Small intestine (tissue), 7 donors: ENCODE data around the gene MMP10. TPM values are rescaled to one million over a fixed set of nuclear protein-coding genes. Genes with fewer than 3 reads are reported as not detected.

Experiments
- DNase-seq, 2 donors: peaks; one replicate each; pipeline versions ENCODE4 v3.0.0 to v3.0.0-alpha.2; 2013
- FAIRE-seq: peaks from 2 replicates; lab custom pipeline; 2012; peaks lifted over from hg19 to GRCh38; lab: Jason Lieb, UNC
- H3K27ac ChIP-seq, 3 donors: one replicate each; pipeline ENCODE4 v1.5.1; 2013; ENCODE audit warnings: low read length in 2 of 3, mild to moderate bottlenecking in 2 of 3, control low read depth in 1 of 3, inconsistent platforms in 1 of 3, low read depth in 1 of 3, moderate library complexity in 1 of 3
- H3K27me3 ChIP-seq, 3 donors: one replicate each; pipeline ENCODE4 v1.6.1; 2013; ENCODE audit warnings: low read length in 3 of 3, inconsistent platforms in 1 of 3; ENCODE audit not compliant: control insufficient read depth in 3 of 3, insufficient read depth in 3 of 3
- H3K36me3 ChIP-seq, 3 donors: one replicate each; pipeline ENCODE4 v1.6.1; 2013; ENCODE audit warnings: low read length in 3 of 3, inconsistent platforms in 1 of 3, low read depth in 1 of 3, mild to moderate bottlenecking in 1 of 3, moderate library complexity in 1 of 3; ENCODE audit not compliant: control insufficient read depth in 3 of 3, insufficient read depth in 2 of 3
- H3K4me1 ChIP-seq, 3 donors: one replicate each; pipeline ENCODE4 v1.6.1; 2013; ENCODE audit warnings: low read length in 2 of 3, inconsistent platforms in 1 of 3, low read depth in 1 of 3, mild to moderate bottlenecking in 1 of 3, moderate library complexity in 1 of 3; ENCODE audit not compliant: control insufficient read depth in 3 of 3, insufficient read depth in 2 of 3
- H3K4me3 ChIP-seq, 3 donors: one replicate each; pipeline ENCODE4 v1.5.1; 2013; ENCODE audit warnings: low read length in 3 of 3, control low read depth in 1 of 3, inconsistent platforms in 1 of 3, low read depth in 1 of 3, mild to moderate bottlenecking in 1 of 3, moderate library complexity in 1 of 3
- H3K9me3 ChIP-seq, 2 donors: one replicate each; pipeline ENCODE4 v1.6.1; 2013; ENCODE audit warnings: low read depth in 1 of 2, low read length in 1 of 2; ENCODE audit not compliant: control insufficient read depth in 2 of 2, insufficient read depth in 1 of 2
- WGBS, 3 donors: extraction: QIAGEN DNeasy Blood & Tissue Kit; methylation state at CpG; one replicate each; pipeline ENCODE4 v1.1.7; 2013; 5-methylcytosine and 5-hydroxymethylcytosine counted together
- polyA plus RNA-seq, 4 donors: library from polyadenylated mRNA; stranded (reverse) in 3 of 4; unstranded in 1 of 4; fragments of 200-250 nt in 3 of 4; fragments of 120-200 nt in 1 of 4; gene quantifications; one replicate each; pipeline versions ENCODE4 v1.2.1 to v1.2.3, GENCODE V29; 2013
- donor health status: healthy with polysubstance abuse.
- donor health status: control.
- donor health status: control.
- donor health status: Bipolar disorder and iron deficiency.
- donor health status: healthy.

The MMP10 gene
- polyA plus RNA-seq, 4 donors: 0.37 to 4.9 TPM; not detected in 2

- FAIRE-seq (no peak), DNase-seq (no peak)
- H3K36me3 ChIP-seq: no peaks in the 10 kb centered on the region
- WGBS, 3 donors: 61 to 82% (median 81%) methylated on average over 4 of the region's 4 CpGs
- H3K27me3 ChIP-seq: no peaks in the 10 kb centered on the region
- no peaks in the 10 kb centered on the region for H3K9me3 ChIP-seq
- H3K4me3 ChIP-seq: no peak overlapping the region
- no peaks in the 10 kb centered on the region for H3K4me1 ChIP-seq
- no peak overlapping the region for H3K27ac ChIP-seq
Observed at GRCh38 chr11:102773386-102773785, 7.0 kb downstream of the MMP10 start.

DNA sequence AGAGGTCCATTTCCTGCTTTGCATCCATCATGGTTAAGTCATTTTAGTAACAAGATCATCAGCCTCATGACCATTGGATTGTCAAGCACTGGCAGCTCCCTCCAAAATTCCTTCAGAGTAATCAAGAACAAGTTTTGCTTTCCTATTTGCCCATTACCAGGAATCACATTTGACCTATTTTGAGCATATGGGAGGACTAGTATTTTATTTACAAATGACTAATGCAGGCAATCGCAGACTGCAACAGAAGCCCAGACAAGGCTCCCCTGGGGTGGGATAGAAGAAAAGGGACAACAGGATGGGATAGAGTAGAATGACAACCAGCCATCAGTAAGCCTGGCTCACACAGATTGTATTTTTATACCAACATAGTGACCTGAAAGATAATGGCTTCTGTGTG, 9.1 kb downstream of the MMP10 start:
- Histone ChIP-seq H3K4me3 (no peak overlapping the region), H3K4me1 (no peaks in the 10 kb centered on the region), H3K36me3 (no peaks in the 10 kb centered on the region), H3K27ac (no peak overlapping the region), H3K27me3 (no peaks in the 10 kb centered on the region), H3K9me3 (no peaks in the 10 kb centered on the region)
- DNase-seq (no peak), FAIRE-seq (no peak)
- 51 to 79% (median 58%) methylated on average over 1 of the region's 1 CpG for WGBS, 3 donors

DNA sequence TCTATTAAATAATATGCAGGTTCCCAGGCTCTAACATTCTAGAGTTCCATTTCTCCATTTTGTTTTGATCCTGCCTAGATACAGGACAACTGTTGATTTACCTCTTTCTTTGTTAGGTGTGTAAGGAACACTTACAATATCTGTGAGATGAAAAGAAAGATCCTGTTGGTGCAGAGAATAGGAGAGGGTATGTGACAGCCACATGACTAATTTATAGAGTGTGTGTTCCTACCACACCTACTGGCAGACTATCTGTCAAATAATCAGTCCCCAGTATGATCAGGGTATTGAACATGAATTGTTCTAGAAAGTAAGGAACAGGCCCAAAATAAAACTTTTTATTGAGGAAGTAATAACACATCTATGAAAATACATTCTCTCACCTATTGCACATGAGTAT, 10.2 kb downstream of the MMP10 start:
- H3K36me3 ChIP-seq: no peaks in the 10 kb centered on the region
- H3K27me3 ChIP-seq: no peaks in the 10 kb centered on the region
- H3K4me1 ChIP-seq: peaks cover 0 to 4% (median 0%) of the 10 kb centered on the region in 3 donors
- no peaks in the 10 kb centered on the region for H3K9me3 ChIP-seq
- no peak overlapping the region for H3K4me3 ChIP-seq
- H3K27ac ChIP-seq: no peak overlapping the region
- DNase-seq (no peak), FAIRE-seq (no peak)

GRCh38 chr11:102767800-102768199, 12.6 kb downstream of the MMP10 start:
- Histone ChIP-seq H3K9me3 (no peaks in the 10 kb centered on the region), H3K27ac (no peak overlapping the region), H3K4me3 (no peak overlapping the region), H3K36me3 (no peaks in the 10 kb centered on the region), H3K4me1 (peaks cover 0 to 10% (median 0%) of the 10 kb centered on the region in 3 donors), H3K27me3 (no peaks in the 10 kb centered on the region)
- 68 to 92% (median 76%) methylated on average over 18 of the region's 18 CpGs for WGBS, 3 donors
- FAIRE-seq (no peak), DNase-seq (no peak)

GRCh38 chr11:102763440-102763839, 17.0 kb downstream of the MMP10 start:
- no peak for DNase-seq
- Histone ChIP-seq H3K36me3 (no peaks in the 10 kb centered on the region), H3K9me3 (no peaks in the 10 kb centered on the region), H3K27me3 (no peaks in the 10 kb centered on the region), H3K4me1 (peaks cover 0 to 10% (median 0%) of the 10 kb centered on the region in 3 donors), H3K4me3 (no peak overlapping the region), H3K27ac (no peak overlapping the region)
- 66 to 82% (median 77%) methylated on average over 2 of the region's 2 CpGs for WGBS, 3 donors
- FAIRE-seq: no peak

- Histone ChIP-seq H3K27me3 (no peaks in the 10 kb centered on the region), H3K9me3 (no peaks in the 10 kb centered on the region), H3K4me1 (peaks cover 0 to 10% (median 0%) of the 10 kb centered on the region in 3 donors), H3K4me3 (no peak overlapping the region), H3K27ac (no peak overlapping the region), H3K36me3 (no peaks in the 10 kb centered on the region)
- DNase-seq: peak in 1 of 2 donors; percentile 52
- 38 to 52% (median 43%) methylated on average over 2 of the region's 2 CpGs for WGBS, 3 donors
- no peak for FAIRE-seq
Observed at GRCh38 chr11:102762361-102762767, 18.1 kb downstream of the MMP10 start.

- peaks cover 0 to 10% (median 0%) of the 10 kb centered on the region in 3 donors for H3K4me1 ChIP-seq
- H3K27me3 ChIP-seq: no peaks in the 10 kb centered on the region
- WGBS, 3 donors: 83 to 93% (median 90%) methylated on average over 4 of the region's 4 CpGs
- H3K27ac ChIP-seq: no peak overlapping the region
- no peak overlapping the region for H3K4me3 ChIP-seq
- FAIRE-seq (no peak), DNase-seq (no peak)
- no peaks in the 10 kb centered on the region for H3K36me3 ChIP-seq
- no peaks in the 10 kb centered on the region for H3K9me3 ChIP-seq
Observed at GRCh38 chr11:102761646-102762238, 18.7 kb downstream of the MMP10 start.

GRCh38 chr11:102760344-102761035, 19.9 kb downstream of the MMP10 start:
- H3K27me3 ChIP-seq: no peaks in the 10 kb centered on the region
- H3K4me3 ChIP-seq: no peak overlapping the region
- DNase-seq (no peak), FAIRE-seq (no peak)
- H3K4me1 ChIP-seq: peaks cover 0 to 9% (median 0%) of the 10 kb centered on the region in 3 donors
- no peak overlapping the region for H3K27ac ChIP-seq
- no peaks in the 10 kb centered on the region for H3K36me3 ChIP-seq
- H3K9me3 ChIP-seq: no peaks in the 10 kb centered on the region
- 41 to 49% (median 47%) methylated on average over 4 of the region's 4 CpGs for WGBS, 3 donors
